Parathyroid adenoma (tissue), 2 donors: ENCODE measurements around the gene ARMC2.

Experiments used
- H2AFZ ChIP-seq: fragments of 300-600 bp; sonication (generic); one replicate; pipeline ENCODE4 v1.7.0; 2017; ENCODE audit warnings: antibody characterized with exemption, mild to moderate bottlenecking
- H3K27ac ChIP-seq: fragments of 300-600 bp; sonication (generic); one replicate; pipeline ENCODE4 v1.7.0; 2017
- H3K27me3 ChIP-seq: fragments of 300-600 bp; sonication (generic); one replicate; pipeline ENCODE4 v1.7.0; 2017; ENCODE audit warnings: low read length; ENCODE audit not compliant: control insufficient read depth, insufficient read depth
- H3K36me3 ChIP-seq: fragments of 300-600 bp; sonication (generic); one replicate; pipeline ENCODE4 v1.7.0; 2017; ENCODE audit warnings: low read length; ENCODE audit not compliant: control insufficient read depth, insufficient read depth
- H3K4me1 ChIP-seq: fragments of 300-600 bp; sonication (generic); one replicate; pipeline ENCODE4 v1.7.0; 2017; ENCODE audit warnings: control low read depth
- H3K4me2 ChIP-seq: fragments of 300-600 bp; sonication (generic); one replicate; pipeline ENCODE4 v1.7.0; 2017; ENCODE audit warnings: low read length
- H3K4me3 ChIP-seq: fragments of 300-600 bp; sonication (generic); one replicate; pipeline ENCODE4 v1.7.0; 2017; ENCODE audit warnings: low read depth, low read length
- H3K79me2 ChIP-seq: fragments of 300-600 bp; sonication (generic); one replicate; pipeline ENCODE4 v1.7.0; 2017; ENCODE audit warnings: control low read depth
- H3K9ac ChIP-seq: fragments of 300-600 bp; sonication (generic); one replicate; pipeline ENCODE4 v1.7.0; 2017; ENCODE audit warnings: mild to moderate bottlenecking
- H3K9me3 ChIP-seq: fragments of 300-600 bp; sonication (generic); one replicate; pipeline ENCODE4 v1.7.0; 2017; ENCODE audit warnings: low read length; ENCODE audit not compliant: control insufficient read depth
- CTCF ChIP-seq: fragments of 300-600 bp; sonication (generic); IDR thresholded peaks from one replicate; pipeline ENCODE4 v1.7.0; 2017; ENCODE audit warnings: antibody characterized with exemption, mild to moderate bottlenecking
- donor health status: primary hyperparathyroidism.

The ARMC2 gene

GRCh38 chr6:109009962-109010704, 161.9 kb downstream of the ARMC2 start:
- Histone ChIP-seq H3K27me3 (no peaks in the 10 kb centered on the region), H3K27ac (peak overlapping the region; percentile 95), H3K9me3 (no peaks in the 10 kb centered on the region), H3K4me1 (peaks cover 42% of the 10 kb centered on the region), H3K79me2 (peaks cover 32% of the 10 kb centered on the region), H2AFZ (peak overlapping the region; percentile 56), H3K9ac (peak overlapping the region; percentile 33), H3K4me2 (peak overlapping the region; percentile 79), H3K4me3 (peak overlapping the region; percentile 78), H3K36me3 (no peaks in the 10 kb centered on the region)
- no peak for TF ChIP-seq CTCF

- TF ChIP-seq CTCF = no peak
- Histone ChIP-seq H2AFZ (no peak overlapping the region), H3K36me3 (no peaks in the 10 kb centered on the region), H3K9ac (no peak overlapping the region), H3K9me3 (no peaks in the 10 kb centered on the region), H3K4me1 (peaks cover 45% of the 10 kb centered on the region), H3K4me3 (peak overlapping the region; percentile 78), H3K4me2 (peak overlapping the region; percentile 79), H3K27ac (peak overlapping the region; percentile 95), H3K79me2 (peaks cover 32% of the 10 kb centered on the region), H3K27me3 (no peaks in the 10 kb centered on the region)
These were observed 162.5 kb downstream of the ARMC2 start for GRCh38 chr6:109010705-109011102.

GRCh38 chr6:109013656-109014305, 165.6 kb downstream of the ARMC2 start:
- no peaks in the 10 kb centered on the region for H3K27me3 ChIP-seq
- peaks cover 23% of the 10 kb centered on the region for H3K79me2 ChIP-seq
- no peak overlapping the region for H3K4me3 ChIP-seq
- H3K9me3 ChIP-seq = no peaks in the 10 kb centered on the region
- no peaks in the 10 kb centered on the region for H3K36me3 ChIP-seq
- H3K9ac ChIP-seq = no peak overlapping the region
- H2AFZ ChIP-seq = peak overlapping the region; percentile 1
- TF ChIP-seq CTCF = no peak
- H3K4me1 ChIP-seq = peaks cover 44% of the 10 kb centered on the region
- peak overlapping the region; percentile 10 for H3K4me2 ChIP-seq
- H3K27ac ChIP-seq = peak overlapping the region; percentile 68

- Histone ChIP-seq H3K27me3 (no peaks in the 10 kb centered on the region), H2AFZ (peak overlapping the region; percentile 55), H3K4me3 (no peak overlapping the region), H3K9me3 (no peaks in the 10 kb centered on the region), H3K79me2 (peaks cover 25% of the 10 kb centered on the region), H3K36me3 (no peaks in the 10 kb centered on the region), H3K4me2 (no peak overlapping the region), H3K9ac (no peak overlapping the region), H3K4me1 (peaks cover 48% of the 10 kb centered on the region), H3K27ac (peak overlapping the region; percentile 68)
- TF ChIP-seq CTCF = no peak
These were observed 166.4 kb downstream of the ARMC2 start for GRCh38 chr6:109014606-109015005.
